Iris pigment epithelial cell (primary cell): ENCODE measurements around the gene TNFAIP6.
"Not testable (repeated sequence)": the region's sequence is repeated elsewhere in the genome, so short reads cannot be mapped to it uniquely, and the experiment has no call there.

ENCODE experiments used
- DNase-seq: peaks from one replicate; pipeline ENCODE4 v3.0.0-alpha.2; 2011; ENCODE audit warnings: low read depth

TNFAIP6 gene, protein sequence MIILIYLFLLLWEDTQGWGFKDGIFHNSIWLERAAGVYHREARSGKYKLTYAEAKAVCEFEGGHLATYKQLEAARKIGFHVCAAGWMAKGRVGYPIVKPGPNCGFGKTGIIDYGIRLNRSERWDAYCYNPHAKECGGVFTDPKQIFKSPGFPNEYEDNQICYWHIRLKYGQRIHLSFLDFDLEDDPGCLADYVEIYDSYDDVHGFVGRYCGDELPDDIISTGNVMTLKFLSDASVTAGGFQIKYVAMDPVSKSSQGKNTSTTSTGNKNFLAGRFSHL

DNA sequence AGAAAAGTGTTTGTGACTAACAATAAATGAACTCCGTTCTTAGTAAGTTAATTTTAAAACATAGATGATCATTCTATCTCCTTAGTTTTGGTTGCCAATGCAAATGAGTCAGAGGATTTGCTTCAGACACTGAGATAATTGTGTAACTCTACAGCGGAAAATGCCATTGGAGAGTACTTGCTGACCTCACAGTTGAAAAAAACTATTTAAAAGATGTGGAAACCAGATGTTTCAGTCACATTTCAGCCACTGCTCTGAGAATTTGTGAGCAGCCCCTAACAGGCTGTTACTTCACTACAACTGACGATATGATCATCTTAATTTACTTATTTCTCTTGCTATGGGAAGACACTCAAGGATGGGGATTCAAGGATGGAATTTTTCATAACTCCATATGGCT lies at the start of gene TNFAIP6:
TSS of gene TNFAIP6 (plus strand) at position 234 of the 400 bp plus-strand sequence. CDS start at position 309, 75 bp downstream.
- DNase-seq = peak; percentile 96

DNA sequence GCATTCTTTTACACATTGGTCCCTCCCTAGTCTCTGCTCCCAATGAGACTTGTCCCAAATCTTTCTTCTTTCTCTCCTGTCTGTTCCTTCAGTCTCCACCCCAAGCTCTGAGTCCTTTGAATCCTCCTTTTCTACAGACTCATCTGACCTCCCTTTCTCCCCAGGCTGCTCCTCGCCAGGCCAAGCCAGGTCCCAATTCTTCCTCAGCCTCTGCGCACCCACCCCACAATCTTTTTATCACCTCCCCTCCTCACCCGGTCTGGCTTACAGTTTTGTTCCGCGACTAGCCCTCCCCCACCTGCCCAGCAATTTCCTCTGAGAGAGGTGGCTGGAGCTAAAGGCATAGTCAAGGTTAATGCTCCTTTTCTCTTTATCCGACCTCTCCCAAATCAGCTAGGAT lies 47.1 kb upstream of the TNFAIP6 start:
- not testable (repeated sequence) for DNase-seq

DNA sequence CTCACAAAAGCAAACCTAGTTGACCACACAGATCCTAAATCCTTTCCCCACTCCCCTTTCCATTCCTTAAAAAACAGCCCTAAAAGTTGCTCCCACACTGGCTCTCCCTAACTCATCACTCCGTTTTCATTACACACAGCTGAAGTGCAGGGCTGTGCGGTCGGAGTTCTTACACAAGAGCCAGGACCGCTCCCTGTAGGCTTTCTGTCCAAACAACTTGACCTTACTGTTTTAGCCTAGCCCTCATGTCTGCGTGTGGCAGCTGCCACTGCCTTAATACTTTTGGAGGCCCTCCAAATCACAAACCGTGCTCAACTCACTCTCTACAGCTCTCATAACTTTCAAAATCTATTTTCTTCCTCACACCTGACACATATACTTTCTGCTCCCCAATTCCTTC lies 45.0 kb upstream of the TNFAIP6 start:
- peak; percentile 28 for DNase-seq

DNA sequence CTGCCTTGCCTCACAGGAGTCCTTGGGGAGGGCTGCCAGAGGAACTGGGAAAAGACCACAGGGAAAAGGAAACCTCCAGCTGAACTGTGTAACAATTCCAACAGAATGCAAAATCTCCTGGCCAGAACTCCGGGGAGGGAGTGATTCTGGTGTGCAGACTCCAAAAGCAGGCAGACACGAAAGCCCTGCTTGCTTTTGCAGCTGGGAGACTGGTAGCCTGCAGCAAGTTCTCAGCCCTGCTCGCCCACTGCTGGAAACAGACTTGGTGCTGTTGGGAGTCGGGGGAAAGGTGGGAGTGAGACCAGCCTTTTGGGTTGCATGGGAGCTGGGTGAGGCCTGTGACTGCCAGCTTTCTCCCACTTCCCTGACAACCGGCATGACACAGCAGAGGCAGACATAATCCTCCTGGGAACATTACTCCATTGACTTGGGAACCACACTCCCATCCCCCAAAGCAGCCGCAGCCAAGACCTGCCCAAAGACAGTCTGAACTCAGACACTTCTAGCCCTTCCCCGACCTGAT lies 42.0 kb upstream of the TNFAIP6 start:
- peak; percentile 58 for DNase-seq

DNA sequence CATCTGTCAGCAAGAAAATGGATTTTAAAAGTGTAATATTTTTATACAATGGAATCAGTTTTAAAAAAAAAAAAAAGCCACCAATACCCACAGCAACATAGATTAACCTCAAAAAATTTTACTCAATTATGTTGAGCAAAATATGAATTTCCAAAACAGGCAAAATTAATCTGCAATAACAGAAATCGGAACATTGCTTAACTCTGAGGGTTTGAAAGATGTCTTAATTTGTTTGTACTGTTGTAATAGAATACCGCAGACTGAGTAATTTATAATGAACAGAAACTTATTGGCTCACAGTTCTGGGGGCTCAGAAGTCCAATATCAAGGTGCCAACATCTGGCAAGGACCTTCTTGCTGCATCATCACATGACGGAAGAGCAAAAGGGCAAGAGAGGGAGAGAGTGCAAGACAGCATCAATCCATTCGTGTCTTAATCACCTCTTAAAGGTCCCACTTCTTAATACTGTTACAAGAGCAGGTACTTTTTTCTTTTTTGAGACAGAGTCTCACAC lies 31.8 kb upstream of the TNFAIP6 start:
- DNase-seq = no peak

DNA sequence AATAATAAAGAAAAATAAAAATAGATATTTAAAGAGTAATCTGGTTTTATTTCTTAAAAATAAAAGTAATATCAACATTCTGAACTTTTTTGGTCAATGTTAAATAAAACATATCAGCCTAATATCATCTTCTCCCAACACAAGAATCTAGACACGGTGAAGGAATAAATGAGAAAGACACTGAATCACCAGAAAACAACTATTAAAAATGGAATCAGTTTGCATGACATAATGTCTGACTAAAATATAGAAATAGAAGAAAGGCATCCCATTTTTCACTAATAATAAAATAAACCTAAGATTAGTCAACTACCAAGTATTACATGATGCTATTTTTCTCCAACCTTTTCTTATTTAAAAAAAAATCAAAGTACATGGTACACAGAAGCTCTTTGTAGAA lies 30.8 kb upstream of the TNFAIP6 start:
- DNase-seq = no peak

DNA sequence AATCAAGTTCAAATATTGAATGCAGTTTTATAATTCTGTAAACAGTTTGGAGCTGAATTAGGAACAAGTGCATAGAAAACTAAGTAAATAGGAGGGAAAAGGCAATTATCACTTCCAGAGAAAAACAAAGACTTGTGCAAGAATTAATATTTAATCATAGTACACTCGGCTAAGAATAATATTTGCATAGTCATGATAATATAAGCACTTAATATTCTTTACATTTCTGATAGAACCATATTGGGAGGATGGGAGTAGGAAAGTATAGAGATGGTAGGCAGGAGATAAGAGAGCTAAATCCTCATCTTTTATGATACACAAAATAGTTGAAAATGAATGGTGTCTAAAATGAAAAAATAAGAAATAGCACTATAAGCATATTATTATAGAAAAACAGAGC lies 27.4 kb upstream of the TNFAIP6 start:
- no peak for DNase-seq

DNA sequence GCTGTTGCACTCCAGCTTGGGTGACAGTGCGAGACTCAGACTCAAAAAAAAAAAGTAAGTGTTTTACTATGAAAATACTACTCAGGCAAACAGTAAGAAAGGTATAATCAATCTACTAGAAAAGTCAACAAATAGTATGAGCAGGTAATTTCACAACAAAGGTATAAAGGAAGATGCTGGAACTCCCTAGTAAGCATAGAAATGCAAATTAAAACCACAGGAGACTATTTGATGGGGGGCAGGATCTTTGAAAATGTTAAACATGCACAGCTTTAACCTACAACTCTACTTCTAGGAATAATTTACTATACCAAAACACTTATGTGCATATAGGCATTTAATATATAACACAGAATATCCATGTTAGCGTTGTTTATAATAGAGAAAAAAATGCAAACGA lies 24.3 kb upstream of the TNFAIP6 start:
- no peak for DNase-seq

DNA sequence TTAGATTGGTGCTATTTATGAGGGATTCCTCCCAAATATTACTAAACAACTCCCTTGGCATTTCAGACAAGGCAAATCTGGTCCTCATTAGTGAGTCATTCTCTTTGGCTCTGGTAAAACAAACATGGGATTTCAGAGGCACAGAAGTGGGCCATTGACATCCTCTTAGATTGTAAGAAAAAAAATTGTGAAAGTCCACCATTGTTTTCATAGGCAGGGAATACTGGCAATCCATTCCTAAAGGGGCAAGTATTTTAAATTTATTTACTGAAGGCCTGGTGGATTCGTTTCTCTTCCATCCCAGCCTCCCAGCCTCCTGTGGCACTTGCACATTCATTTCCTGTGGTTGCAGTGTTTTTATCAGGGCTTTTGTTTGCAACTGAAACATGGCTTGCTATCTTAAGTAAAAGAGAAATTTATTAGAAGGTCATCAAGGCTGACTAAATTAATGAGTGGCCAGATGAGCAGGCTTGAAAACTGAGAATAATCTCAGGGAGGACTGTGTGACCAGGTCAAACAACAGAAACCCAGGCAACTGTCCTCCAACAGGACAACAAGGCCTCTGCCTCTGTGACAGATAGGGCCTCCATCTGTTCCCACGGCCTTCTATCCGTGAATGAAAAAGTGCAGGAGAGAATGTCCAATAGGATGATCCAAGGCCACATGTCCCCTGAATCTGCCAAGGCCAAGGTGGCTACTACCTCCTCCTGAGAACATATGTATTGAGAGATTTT lies 23.1 kb upstream of the TNFAIP6 start:
- DNase-seq = peak; percentile 90

DNA sequence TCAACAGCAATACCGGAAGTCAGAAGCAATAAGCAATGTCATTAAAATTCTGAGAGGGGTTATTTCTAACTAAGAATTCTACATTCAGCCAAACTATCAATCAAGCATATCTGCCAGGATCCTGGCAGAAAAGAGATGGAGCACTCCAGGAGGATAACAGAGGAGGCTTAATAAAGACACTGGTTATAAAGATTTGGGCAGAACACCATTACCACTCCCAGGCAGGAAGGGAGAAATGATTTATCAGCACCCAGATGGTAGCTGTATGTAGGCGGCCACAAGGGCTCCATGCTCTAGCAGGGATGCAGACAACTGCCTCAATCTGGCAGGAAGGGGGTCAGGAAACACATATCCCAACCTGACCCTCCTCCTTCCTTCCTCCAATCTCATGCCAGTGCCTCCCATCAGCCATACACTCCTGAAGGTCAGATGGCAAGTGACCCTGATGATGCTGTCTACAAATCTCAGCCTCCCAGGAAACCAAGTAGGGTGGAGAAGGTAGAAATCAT lies 20.5 kb upstream of the TNFAIP6 start:
- DNase-seq = no peak

DNA sequence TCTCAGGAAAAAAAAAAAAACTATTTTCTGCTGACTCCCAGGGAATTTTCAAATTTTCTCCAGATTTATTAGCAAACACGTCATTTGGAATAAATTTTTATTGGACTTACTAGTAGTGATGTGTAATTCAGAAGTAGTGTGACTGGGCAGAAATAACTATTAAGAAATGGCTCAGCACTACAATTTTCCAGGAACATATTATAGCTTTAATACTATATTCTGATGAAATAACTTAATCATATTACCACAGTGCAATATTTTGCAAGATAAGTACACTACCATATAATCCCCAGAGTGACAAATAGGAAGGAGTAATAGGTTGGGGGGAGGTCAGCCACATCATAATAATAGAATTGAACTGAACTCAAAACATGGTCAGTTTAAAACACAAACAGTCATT lies 19.7 kb upstream of the TNFAIP6 start:
- peak; percentile 70 for DNase-seq

DNA sequence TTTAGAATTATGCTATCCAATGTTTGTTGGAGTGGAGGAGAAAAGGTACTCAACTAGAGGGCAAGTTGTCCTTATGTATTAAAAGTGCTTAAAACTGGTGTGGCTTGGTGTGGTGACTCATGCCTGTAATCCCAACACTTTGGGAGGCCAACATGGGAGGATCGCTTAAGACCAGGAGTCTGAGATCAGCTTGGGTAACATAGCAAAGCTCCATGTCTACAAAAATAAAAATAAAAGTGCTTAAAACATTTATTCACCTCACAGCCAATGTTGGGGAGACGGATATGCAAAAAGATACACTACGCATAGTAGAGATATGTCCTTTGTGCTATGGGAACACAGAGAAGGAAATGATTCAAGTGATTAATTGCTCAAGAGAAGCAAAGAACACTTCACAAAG lies 19.3 kb upstream of the TNFAIP6 start:
- peak; percentile 52 for DNase-seq

DNA sequence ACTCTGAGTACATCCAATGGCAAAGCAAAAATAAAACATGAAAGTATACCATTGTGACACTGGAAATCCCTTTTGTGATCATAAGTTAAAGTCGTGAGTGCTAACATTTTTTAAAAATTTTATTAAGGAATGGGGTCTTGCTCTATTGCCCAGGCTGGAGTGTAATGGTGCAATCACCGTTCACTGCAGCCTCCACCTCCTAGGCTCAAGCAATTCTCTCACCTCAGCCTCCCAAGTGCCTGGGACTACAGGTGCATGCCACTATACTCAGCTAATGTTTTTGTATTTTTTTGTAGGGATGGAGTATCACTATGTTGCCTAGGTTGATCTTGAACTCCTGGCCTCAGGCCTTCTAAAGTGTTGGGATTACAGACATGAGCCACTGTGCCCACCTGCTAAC lies 14.3 kb upstream of the TNFAIP6 start:
- DNase-seq = no peak

DNA sequence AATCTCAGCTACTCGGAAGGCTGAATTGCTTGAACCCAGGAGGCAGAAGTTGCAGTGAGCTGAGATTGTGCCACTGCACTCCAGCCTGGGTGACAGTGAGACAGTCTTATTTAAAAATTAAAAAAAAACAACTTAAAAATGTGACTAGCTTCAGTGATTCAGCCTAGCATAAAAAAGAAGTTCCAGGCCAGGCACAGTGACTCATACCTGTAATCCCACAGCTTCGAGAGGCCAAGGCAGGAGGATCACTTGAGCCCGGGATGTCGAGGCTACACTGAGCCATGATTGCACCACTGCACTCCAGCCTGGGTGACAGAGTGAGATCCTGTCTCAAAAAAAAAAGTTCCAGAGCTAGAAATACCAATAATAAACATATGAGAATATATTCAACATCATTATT lies 13.2 kb upstream of the TNFAIP6 start:
- DNase-seq = peak; percentile 60

DNA sequence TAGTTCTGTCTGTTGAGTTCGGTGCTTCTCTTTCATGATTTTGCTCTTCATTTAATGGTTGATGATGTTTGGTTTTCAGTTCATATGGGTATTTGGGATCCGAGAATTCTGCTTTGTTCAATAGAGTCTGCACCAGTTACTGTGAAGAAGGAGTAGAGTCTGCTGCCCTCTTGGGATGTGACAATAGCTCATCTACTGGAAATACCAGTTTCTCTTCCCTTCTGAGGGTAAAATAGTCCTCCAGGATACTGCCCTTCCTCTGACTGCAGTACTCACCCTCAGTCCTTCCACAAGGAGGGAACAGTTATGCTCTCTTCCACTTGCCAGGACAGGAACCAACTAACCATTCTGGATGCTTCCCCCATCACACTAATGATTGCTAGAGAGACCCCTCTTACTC lies 12.5 kb upstream of the TNFAIP6 start:
- DNase-seq = no peak

DNA sequence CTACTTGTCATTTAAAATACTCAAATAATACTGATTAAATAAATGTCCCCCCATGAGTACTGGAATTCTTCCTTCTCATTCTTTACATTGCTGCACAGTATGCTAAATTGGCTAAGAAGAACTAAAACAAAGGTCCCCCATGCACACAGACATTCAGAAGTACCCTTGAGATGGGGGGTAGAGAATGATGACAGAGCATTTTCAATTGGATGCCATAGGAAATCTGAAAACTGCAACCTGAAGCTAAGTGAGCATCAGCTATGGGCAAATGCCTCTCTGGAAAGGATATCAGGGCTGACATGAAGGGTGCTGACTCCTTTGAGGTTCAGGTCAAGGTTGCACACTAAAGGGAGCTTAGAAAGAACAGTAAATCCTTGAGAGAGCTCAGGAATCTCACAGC lies 10.1 kb upstream of the TNFAIP6 start:
- no peak for DNase-seq

DNA sequence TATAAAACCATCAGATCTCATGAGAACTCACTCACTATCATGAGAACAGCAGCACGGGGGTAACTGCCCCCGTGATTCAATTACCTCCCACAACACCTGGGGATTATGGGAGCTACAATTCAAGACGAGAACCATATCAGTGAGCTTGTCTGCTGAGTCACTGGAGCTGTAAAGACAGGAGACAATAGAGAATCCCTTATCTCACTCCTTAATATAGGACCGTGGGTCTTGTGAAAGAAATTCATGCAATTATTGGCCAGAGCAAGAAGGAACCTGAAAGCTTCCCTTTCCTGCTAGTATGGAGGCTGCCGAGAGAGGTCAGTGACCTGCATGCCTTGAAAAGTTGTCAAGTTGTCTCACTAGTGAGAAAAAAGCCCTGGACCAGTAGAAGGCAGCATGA lies 9.5 kb upstream of the TNFAIP6 start:
- DNase-seq = no peak

DNA sequence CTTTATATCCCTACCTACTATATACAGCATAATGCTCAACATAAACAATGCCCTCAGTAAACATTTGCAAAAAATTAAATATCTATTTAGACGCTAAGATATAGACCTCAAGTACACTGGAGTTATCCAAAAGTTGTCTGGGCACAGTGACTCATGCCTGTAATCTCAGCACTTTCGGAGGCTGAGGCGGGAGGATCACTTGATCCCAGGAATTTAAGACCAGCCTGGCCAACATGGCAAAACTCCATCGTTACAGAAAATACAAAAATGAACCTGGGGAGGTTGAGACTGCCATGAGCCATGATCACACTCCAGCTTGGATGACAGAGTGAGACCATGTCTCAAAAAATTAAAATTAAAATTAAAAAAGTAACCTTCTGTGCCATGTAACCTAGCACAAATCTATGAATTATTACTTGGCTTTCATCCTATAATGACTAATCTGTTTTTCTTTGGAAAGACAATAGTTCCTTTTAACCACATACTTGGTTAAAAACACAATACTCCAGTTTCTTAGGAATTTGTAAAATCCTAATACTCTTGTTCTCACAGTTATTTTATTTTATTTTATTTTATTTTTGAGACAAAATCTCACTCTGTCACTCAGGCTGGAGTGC lies 6.7 kb upstream of the TNFAIP6 start:
- peak; percentile 20 for DNase-seq

DNA sequence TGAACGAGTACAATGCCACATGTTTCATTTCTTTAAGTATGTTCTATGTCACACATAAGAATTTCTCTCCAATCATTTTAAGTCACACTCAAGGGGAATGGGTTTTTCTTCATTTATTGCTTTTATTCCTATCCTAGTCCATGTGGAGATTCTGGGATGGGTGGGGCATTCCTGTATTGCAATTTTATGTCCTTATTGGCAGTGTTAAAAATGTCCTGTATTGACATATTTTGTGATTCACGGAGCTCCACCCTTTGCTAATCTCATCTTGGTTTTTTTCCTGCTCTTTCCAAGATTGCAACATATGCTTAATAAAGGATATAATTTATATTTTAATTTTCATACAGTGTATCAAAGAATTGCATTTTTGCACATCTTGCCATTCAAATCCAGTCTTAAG lies 3.4 kb upstream of the TNFAIP6 start:
- no peak for DNase-seq

DNA sequence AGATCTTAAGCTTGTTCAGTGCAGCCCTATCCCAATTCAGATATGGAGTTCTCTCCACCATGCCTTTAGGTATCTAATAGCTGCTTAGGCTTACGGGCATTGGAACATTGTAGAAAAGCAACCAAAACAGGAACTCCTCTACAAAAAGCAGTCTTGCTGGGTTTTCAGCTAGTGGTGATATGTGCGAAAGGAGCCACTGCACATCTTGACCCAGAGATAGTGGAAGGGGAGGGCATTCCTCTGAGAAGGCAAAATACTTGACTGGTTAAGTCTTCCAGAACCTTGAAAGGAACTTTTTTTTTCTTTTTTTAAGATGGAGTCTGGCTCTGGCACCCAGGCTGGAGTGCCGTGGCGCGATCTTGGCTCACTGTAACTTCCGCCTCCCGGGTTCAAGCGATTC lies 2.6 kb upstream of the TNFAIP6 start:
- no peak for DNase-seq

DNA sequence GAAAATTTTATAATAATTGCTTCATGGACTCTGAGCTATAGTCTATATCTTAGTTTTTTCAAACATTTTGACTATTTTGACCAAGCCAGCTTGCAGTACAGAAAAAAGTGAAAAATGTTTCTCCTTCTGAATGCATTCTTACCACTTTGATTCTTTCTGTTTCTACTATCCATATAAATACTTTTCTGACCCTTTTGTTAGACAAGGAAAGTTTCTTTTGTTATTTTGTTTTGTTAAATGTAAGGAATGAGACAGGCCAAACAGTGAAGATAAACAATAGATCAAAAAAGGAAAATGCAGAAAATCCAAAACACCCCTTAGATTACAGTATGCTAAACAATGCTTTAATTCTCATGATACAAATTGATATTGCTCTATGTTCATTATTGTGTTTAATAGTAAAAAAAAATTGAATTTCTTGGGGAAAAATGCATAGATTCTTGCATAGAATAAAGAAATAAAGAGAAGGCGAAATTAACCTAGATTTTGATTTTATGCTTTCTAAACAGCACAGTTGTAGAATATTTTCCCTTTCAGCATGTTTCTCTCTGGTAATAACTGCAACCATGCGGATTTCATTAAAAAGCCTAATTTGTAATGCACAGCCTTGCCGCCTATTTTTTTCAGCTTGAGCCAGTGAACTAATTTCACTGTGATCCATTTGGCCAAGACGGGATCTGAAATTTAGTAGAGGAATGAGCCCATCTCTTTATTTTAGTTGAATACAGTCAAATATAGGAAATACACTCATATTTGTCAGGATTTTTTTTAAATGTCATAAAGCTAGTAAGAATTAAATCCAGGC lies 976 bp downstream of the TNFAIP6 start:
- DNase-seq = no peak
